ENCODE measurements around the gene ARID1B. TPM values are rescaled to one million over a fixed set of nuclear protein-coding genes. Genes with fewer than 3 reads are reported as not detected.
A peak's percentile ranks its signal among the peaks of the same experiment; 100 is the strongest.

ARID1B gene
- total RNA-seq, 1 donor from 2014 or later: 16.3 TPM

- no peaks in the 10 kb centered on the region for H3K36me3 ChIP-seq (ENCODE audit: control insufficient read depth, insufficient read depth, low read length)
- no peak for FAIRE-seq
These were observed 2.3 kb downstream of the ARID1B start for GRCh38 chr6:156779206-156780094.

GRCh38 chr6:156780102-156780641, 3.0 kb downstream of the ARID1B start:
- FAIRE-seq: peak; percentile 81

More at GRCh38 chr6:156779206-156780094, 2.3 kb downstream of the ARID1B start:
- no peak for TF ChIP-seq CTCF (IDR thresholded peaks at IDR 0.05; ENCODE audit: insufficient read depth, low read length, severe bottlenecking)
- peak overlapping the region; percentile 72 for H3K4me3 ChIP-seq (ENCODE audit: low read depth, low read length)
- DNase-seq (ENCODE audit: low read depth): no peak
- H3K27me3 ChIP-seq (ENCODE audit: control insufficient read depth, insufficient read depth, low read length): no peaks in the 10 kb centered on the region

GRCh38 chr6:156780962-156781853, 4.0 kb downstream of the ARID1B start:
- H3K4me3 ChIP-seq (ENCODE audit: low read depth, low read length): peak overlapping the region; percentile 29
- DNase-seq (ENCODE audit: low read depth) (peak; percentile 26), FAIRE-seq (no peak)
- TF ChIP-seq CTCF (IDR thresholded peaks at IDR 0.05; ENCODE audit: insufficient read depth, low read length, severe bottlenecking): no peak
- H3K27me3 ChIP-seq (ENCODE audit: control insufficient read depth, insufficient read depth, low read length): no peaks in the 10 kb centered on the region
- no peaks in the 10 kb centered on the region for H3K36me3 ChIP-seq (ENCODE audit: control insufficient read depth, insufficient read depth, low read length)

More at GRCh38 chr6:156780102-156780641, 3.0 kb downstream of the ARID1B start:
- H3K36me3 ChIP-seq (ENCODE audit: control insufficient read depth, insufficient read depth, low read length): no peaks in the 10 kb centered on the region
- no peaks in the 10 kb centered on the region for H3K27me3 ChIP-seq (ENCODE audit: control insufficient read depth, insufficient read depth, low read length)
- H3K4me3 ChIP-seq (ENCODE audit: low read depth, low read length): peak overlapping the region; percentile 72
- no peak for TF ChIP-seq CTCF (IDR thresholded peaks at IDR 0.05; ENCODE audit: insufficient read depth, low read length, severe bottlenecking)
- peak; percentile 96 for DNase-seq (ENCODE audit: low read depth)

GRCh38 chr6:156781861-156782631, 4.9 kb downstream of the ARID1B start:
- no peak for TF ChIP-seq CTCF (IDR thresholded peaks at IDR 0.05; ENCODE audit: insufficient read depth, low read length, severe bottlenecking)
- Histone ChIP-seq H3K27me3 (ENCODE audit: control insufficient read depth, insufficient read depth, low read length) (no peaks in the 10 kb centered on the region), H3K4me3 (ENCODE audit: low read depth, low read length) (peak overlapping the region; percentile 29), H3K36me3 (ENCODE audit: control insufficient read depth, insufficient read depth, low read length) (no peaks in the 10 kb centered on the region)
- FAIRE-seq (no peak), DNase-seq (ENCODE audit: low read depth) (peak; percentile 29)

GRCh38 chr6:156782691-156783320, 5.6 kb downstream of the ARID1B start:
- DNase-seq (ENCODE audit: low read depth) (peak; percentile 14), FAIRE-seq (no peak)
- Histone ChIP-seq H3K27me3 (ENCODE audit: control insufficient read depth, insufficient read depth, low read length) (no peaks in the 10 kb centered on the region), H3K4me3 (ENCODE audit: low read depth, low read length) (peak overlapping the region; percentile 29), H3K36me3 (ENCODE audit: control insufficient read depth, insufficient read depth, low read length) (no peaks in the 10 kb centered on the region)
- TF ChIP-seq CTCF (IDR thresholded peaks at IDR 0.05; ENCODE audit: insufficient read depth, low read length, severe bottlenecking): no peak
